Measurements from ENCODE around the gene ETHE1.

GRCh38 chr19:43562226-43562697, 35.3 kb upstream of the ETHE1 start:
- no peak for TF ChIP-seq CTCF (IDR thresholded peaks at IDR 0.05; ENCODE audit: low read depth, low read length, missing input control)
- no peak for TF ChIP-seq MAX (IDR thresholded peaks at IDR 0.05)
- no peak for TF ChIP-seq YY1 (IDR thresholded peaks at IDR 0.05)
- no peak for TF ChIP-seq FOXA1 (IDR thresholded peaks at IDR 0.05)
- no peak for TF ChIP-seq JUND (IDR thresholded peaks at IDR 0.05)
- TF ChIP-seq ZBTB33 (IDR thresholded peaks at IDR 0.05) = no peak
- no peak for TF ChIP-seq SP1 (IDR thresholded peaks at IDR 0.05)
- TF ChIP-seq REST (IDR thresholded peaks at IDR 0.05) = no peak
- TF ChIP-seq TAF1 (conservative IDR thresholded peaks at IDR 0.05) = no peak
- TF ChIP-seq ATF3 (IDR thresholded peaks at IDR 0.05) = no peak

Measured in liver (tissue), 3 donors.